Measurements from ENCODE around the gene EDEM1.

The EDEM1 gene

DNA sequence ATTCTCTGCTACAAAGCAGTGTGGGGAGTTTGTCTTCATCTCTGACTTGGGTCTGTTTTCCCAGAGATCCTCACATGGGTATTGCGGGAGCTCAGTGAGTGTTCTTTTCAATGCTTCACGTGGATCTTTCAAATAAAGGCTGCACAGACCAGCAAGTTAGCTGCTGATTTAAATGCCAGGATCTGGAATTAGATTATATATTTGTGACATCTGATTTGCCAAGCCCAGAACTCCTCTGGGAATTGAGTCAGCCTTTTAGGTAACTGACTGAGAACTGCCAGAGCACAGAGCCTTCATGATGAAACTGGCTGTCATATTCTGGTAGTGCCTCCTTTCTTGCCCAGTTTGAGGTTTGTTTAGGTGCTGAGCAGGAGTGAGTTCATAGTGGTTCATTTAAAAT is 14.7 kb downstream of the EDEM1 start:
- DNase-seq, result no peak

DNA sequence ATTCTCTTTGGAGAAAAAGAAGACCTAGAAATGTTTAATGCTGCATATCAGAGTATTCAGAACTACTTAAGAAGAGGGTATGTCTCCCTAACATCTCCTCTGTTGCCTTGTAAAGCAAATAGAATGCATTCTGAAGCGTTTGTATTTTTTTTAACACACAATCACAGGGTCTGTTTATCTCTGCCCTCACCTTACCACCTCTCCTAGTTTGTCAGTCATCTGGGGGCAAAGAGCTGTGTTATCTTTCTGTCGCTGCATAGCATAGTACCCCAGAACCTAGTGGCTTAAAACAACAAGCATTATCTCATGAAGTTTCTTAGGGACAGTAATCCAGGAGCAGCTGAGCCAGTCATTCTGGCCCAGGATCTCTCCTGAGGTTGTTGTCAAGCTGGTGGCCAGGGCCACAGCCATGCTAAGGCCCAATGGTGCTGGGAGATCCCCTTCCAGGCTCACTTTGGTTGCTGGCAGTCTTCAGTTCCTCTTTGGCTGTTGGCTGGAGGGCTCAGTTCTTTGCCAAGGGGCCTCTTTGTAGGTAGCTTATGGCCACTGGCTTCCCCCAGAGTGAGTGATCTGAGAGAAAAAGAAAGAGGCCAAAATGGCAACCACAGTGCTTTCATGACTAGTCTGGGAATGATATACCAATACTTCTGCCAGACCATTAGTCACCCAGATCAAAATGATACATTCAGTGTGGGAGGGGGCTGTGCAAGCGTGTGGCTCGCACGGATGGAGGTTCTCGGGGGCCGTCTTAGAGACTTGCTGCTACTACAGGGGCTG is 17.8 kb downstream of the EDEM1 start:
- peak; percentile 31 for DNase-seq

DNA sequence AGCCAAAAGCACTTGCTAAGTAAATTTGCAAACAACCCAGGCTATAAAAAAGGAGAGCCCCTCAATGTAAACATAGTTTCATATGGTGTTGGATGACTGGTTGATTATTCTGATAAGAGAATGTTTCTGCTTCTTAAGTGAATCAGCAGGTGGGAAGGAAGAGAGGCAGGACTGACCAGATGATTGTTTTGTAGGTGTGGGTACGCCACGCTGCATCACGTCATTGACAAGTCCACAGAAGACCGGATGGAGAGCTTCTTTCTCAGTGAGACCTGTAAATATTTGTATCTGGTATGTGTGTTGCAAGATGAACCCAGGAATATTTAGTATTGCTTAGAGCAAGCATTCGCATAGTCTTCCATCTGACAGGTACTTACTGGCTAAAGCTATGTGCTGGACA is 23.4 kb downstream of the EDEM1 start:
- DNase-seq, result no peak

DNA sequence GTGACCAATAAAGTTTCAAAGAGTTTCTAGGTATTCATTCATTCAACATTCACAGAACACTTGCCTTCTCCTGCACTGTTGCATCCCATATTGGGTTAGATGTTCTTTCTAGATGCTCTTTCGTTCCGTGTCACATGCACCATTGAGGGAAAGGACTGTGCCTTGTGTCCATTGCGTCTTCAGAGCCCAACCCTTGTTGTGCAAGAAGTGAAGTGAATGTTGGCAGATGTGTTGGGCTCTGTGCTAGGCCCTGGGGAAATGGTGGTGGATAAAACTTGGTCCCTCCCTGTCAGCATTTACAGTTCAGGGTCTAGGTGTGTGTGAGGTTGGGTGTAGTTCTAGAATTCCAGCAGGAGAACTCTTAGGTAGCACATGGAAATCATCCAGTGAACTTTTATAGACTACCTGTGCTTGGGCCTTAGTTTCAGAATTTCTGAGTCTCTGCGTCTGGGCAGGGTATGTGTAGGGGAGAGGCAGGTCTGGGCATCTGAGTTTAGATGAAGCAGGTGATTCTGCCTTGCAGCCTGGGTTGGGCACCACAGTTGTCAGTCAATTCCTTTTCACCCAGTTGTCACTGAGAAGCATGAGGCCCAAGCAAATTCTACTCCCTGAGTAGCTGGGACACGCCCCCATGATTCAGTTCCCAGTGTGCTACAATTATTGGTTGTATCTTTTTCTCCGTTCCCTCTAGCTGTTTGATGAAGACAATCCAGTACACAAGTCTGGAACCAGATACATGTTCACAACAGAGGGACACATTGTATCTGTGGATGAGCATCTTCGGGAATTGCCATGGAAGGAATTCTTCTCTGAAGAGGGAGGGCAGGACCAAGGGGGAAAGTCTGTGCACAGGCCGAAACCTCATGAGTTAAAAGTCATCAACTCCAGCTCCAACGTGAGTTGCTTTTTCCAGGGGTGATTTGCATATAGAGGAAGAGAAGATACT is 25.4 kb downstream of the EDEM1 start:
- DNase-seq, result no peak

DNA sequence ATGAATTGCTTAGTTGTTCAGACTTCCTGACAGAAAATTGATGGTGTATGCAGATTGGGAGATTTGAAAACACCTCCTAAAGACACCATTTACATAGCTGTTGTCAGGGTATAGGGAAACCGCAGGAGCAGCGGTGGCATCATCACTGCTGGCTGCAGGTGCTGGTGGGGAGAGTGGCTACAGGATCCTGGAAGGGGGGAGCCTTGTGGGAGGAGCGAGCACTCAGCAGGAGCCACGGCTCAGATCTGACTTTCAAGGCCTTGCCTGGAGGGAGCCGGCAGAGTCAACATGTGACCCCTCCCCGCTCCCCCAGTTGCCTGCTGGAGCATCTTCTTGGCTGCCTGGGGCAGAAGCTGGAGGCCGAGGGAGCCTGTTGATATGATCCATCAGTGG is 26.1 kb downstream of the EDEM1 start:
- DNase-seq, result no peak

DNA sequence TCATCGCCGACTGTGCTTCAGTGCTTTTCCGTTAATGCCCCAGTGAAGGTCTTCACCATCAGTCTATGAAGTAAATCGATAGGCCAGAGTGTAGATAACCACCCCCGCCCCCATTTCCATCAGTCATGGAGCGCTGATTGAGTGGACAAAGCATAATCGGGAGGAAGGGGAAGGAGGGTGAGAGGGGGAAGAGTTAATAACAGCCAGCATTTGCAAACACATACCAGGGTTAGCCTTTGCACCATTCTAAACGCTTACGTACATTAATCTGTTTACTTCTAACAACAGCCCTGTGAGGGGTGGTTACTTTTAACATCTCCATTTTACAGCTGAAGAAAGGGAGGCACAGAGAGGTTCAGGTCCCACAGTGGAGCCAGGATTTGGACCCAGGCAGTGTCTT is 26.8 kb downstream of the EDEM1 start:
- DNase-seq, result no peak

DNA sequence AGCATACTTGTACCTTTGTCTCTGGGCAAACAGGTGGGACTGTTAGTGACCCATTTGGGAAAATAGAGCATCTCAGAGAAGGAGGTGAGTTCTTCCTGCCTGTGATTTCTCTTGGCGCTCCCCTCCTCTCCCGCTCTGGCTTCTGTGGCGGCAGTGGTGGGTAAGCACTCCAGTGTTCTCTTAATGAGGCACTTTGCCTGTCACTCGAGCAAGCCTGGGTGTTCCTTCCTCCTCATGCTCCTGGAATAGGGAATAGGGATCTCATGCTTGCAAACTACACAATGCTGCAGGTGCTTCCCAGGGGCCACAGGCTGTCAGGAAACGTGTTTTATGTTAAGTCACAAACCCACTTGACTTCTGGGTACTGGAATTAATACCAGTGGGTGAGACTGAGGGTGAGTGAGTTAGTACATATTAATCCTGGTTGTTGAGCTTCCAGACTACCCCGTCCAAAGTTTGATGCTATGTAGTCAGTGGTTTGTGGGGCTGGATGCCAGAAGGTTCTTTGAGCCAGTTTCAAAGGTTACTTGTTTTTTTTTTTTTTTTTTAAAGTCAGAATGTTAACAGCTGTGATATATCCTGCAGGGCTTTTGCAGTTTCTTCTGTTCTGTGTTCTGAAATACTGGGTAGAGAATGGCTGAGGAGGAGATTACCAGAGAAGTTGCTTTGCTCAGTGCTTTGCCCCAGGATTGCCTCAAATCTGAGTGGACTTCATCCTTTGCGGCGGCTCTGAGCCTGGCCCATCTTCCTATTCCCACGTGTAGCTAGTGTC is 30.5 kb downstream of the EDEM1 start:
- no peak for DNase-seq

DNA sequence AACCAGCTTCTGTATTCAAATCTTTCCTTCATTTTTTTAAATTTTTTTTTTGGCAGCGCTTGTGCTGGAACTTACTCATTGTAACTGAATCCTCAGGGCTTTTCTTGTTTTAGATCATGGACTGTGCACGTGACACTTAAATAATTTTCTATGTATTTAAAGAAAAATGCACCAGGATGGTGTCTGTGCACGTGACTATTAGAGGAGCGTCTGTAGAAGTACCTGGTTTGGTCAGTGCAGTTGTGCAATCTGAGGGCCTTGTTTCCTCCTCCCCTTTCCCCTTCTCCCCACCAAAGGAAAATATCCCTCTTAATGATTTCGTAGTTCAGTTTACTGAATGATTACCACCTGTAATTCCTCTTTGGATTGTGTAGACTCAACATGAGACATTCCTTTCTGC is 31.3 kb downstream of the EDEM1 start:
- no peak for DNase-seq

DNA sequence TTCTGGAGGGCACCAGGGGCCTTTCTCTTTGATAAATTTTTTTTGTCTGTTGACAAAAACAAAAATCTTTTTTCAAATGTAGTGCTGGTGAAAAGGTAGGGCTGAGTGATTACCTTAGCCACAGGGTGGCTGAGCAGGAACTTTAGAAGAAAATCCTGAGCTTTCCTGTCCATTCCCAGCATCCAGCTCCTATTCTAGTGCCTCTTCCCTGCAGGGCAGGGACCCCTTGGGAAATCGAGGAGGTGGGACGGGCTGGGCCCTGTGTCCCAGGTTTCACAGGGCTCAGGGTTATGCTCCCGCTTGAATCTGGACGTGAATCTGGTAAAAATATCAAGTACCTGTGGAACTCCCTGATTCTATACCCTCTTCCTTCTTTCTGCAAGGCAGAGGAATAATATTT is 31.7 kb downstream of the EDEM1 start:
- DNase-seq, result no peak

DNA sequence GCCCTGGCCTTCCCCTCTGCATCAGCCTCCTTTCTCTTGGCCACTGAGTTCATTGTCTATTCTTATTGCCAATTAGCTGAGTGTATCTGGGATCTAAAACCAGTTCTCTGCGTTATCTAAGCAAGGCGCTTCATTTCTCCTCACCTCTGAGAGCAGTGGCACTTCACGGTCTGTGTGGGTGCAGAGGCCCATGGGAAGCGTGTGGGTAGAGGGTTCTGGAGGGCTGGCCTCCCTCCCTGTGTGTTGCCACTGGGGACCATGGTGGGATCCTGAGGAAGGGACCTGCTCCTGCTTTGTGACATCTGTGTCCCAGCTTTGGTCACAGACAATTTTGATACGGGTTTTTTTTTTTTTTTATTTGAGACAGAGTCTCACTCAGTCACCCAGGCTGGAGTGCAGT is 32.7 kb downstream of the EDEM1 start:
- DNase-seq, result no peak

DNA sequence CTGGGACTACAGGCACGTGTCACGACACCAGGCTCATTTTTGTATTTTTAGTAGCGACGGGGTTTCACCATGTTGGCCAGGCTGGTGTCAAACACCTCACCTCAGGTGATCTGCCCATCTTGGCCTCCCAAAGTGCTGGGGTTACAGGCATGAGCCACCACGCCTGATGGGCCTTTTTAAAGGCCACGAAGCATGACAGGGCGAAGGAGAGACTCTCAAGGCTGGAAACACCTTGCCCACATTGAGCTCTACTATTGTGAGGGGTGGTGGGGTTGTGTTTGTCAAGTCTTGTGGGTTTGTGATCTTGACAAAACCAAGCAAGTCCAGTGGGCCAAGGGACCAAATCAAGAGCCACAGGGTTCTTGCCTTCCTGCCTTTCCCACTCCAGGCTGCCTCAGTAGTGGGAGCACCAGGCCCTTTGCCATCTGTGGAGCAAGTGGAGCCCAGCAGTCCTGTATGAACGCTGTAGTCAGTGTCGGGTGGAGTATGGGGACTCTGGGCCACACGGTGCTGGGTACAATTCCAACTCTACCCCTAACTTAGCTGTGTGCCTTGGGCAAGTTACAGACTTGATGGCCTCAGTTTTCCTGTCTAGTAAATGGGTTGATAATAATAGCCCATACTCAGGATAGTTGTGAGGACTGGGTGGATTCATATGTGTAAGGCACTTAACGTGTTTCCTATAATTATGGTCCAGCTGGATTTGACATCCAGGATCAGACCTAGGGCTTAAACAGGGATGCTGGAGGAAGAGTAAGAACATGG is 33.3 kb downstream of the EDEM1 start:
- DNase-seq, result no peak

DNA sequence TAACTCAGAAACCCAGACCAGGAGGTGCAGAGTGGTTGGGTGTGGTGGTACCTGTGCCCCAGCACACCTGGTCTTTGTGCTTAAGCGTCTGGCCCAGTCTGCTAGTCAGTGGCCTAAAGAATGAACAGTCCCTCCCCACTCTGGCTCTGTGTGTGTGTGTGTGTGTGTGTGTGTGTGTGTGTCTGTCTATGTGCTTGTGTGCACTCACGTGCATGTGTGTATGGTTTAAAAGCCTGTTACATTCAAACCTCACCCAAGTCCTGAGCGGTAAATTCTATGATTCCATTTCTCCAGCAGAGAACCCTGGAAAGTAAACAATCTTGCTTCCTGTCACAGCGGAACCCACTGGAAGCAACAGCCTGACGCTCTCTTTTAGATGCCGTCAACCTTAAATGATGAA is 34.2 kb downstream of the EDEM1 start:
- DNase-seq, result no peak

DNA sequence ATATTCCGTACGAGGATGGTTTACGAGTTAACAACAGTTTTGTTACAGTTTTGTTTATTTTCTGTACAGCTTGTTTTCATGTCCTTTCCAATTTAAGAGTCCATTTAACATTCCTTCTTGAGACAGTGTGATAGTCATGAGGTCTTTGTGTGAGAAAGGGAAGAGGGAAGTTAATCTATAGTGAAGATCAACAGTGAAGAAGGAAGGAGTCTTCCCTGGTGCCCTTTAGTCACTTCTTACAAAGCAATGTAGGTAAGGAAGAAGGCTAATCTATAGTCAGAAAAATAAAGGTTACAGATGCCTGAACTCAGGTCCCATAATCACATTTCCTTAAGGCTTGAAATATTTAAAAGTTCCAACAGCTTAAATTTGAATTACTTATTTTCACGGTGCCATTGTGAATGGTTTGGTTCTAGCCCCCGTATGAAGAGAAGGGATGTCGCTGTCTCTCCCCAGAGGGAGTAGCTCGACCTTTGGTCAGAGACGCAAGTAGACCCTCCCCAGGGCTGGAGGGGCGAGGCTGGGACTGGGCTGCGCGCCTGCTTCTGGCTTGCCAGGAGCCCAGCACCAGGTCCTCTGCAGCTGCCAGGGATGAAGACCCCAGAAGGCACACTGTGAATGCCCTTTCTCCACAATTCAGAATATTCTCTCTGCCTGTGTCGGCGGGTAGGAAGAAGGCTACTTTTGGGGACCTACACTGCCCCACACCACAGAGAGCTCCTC is 34.9 kb downstream of the EDEM1 start:
- no peak for DNase-seq

DNA sequence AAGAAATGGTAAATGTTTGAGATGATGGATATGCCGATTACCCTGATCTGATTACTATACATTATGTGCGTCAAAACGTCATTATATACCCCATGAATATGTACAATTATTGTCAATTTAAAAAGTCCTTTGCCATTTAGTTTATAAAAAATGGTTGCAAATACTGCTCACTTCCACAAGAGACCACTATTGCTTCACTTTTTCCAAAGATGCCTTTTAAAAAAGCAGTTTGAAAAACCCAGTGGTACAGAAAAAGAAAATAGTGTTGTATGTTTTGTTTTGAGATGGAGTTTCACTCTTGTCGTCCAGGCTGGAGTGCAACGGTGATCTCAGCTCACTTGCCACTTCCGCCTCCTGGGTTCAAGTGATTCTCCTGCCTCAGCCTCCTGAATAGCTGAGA is 39.3 kb downstream of the EDEM1 start:
- DNase-seq, result no peak

DNA sequence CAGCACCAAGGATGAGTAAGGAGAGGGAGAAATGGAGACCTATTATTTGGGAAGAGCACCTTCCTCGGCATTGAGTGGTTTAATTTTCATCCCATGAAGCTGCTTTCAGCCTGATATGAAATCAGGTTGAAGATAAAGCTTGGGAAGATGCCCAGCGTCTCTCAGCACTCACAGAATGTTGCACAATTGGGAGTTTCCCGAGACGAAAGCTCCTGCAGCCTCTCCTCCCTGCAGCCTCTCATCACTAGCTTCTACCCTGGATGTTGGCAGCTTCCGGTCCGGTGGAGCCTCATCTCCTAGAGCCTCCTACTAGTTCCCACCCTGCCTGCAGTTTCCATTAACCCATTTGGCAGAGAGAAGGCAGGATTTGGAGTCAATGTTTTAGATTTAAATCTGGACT is 40.3 kb downstream of the EDEM1 start:
- no peak for DNase-seq

DNA sequence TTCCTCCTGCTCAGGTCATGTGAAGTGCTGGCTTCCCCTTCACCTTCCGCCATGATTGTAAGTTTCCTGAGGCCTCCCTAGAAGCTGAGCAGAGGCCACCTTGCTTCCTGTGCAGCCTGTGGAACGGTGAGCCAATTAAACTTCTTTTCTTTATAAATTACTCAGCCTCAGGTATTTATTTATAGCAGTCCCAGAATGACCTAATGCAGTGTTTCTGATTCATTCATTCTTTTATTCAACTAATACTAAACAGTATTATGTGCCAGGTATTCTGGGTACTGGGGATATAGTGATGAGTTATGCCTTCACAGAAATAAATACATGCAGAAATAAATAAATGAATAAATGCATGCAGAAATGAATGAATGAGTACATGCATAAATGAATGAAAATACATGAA is 41.9 kb downstream of the EDEM1 start:
- DNase-seq, result no peak

DNA sequence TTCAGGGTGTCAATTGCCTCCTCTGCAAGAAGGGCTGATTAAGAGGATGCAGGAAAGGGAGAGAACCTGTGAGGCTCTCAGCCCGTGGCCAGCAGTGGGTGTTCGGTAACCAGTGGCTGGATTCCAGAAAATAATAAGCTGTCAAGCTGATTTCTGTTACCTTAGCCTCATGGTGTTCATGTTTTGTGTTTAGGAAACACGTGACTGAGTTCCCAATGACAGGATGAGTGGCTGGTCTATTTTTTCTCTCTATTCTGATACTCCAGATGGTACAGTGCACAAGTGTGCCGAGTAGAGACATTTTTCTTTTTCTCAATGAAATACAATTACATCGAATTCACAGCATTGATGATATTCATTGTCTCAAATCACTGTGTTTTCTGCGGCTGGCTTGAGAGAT is 43.6 kb downstream of the EDEM1 start:
- DNase-seq, result no peak

DNA sequence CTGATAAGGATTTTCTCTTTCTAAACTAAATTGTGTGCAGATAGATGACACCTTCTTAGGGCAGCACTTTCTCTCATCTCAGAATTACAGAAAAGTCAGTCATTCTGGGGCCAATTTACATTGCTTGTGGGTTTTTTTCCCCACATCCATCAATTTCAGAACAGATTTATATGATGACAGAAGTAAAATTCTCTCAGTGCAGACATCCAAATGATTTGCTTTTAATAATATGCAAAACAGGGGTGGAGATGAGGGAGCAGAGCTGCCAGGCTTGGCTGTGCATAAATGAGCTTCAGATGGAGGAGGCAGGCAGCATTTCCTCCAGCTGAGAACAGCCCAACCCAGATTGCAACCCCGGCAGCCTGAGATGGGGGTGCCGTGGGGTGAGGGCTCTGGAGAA is 44.0 kb downstream of the EDEM1 start:
- no peak for DNase-seq

DNA sequence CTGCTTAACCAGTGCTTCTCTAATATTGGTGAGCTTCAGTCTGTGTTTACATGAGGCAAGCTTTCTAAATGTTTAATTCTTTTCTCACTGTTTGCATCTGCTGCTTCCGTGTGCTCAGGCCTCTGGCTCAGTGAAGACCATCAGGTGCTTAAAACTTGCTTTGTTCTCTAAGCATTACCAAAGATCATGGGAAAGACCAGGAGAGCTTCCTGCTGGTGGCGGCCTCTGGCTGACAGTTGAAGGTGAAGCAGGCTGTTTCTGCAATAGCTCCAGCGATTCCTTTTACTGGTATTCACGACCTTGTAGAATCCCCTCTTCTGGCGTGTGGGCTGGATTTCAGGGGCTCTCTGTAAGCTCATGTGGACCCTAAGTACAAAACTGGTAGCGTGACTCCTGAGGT is 45.1 kb downstream of the EDEM1 start:
- no peak for DNase-seq

DNA sequence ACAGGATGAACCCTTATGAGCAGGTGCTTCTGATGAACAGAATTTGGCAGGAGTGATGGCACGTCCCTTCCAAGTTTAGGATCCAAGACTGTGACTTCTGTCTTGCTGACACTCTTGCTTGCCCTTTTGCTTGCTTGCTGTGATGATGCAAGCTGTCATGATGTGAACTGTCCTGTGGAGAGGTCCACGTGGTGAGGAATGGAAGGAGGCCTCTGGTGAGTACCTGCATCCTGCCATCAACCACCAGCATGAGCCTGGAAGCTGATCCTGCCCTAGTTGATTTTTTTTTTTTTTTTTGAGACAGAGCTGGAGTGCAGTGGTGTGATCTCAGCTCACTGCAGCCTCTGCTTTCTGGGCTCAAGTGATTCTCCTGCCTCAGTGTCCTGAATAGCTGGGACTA is 45.5 kb downstream of the EDEM1 start:
- DNase-seq, result no peak

DNA sequence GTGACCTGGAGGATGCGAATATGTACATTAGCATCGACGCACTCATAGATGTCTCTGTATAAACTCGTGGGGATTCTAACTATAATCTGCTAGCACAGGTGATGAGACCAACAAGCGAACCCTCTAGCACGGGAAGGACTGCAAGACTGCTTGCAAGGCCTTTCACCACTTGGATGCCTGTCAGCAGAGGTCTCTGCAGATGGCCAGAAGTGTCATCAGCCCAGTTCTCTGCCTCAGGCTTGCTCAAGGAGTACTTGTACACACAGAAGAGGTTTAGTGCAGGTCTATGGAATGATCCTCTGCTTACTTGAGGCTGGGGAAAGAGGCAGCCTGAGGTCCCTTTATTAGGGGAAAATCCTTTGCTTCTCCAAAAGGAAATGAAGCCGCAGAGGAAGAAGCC is 48.1 kb downstream of the EDEM1 start:
- DNase-seq, result no peak

DNA sequence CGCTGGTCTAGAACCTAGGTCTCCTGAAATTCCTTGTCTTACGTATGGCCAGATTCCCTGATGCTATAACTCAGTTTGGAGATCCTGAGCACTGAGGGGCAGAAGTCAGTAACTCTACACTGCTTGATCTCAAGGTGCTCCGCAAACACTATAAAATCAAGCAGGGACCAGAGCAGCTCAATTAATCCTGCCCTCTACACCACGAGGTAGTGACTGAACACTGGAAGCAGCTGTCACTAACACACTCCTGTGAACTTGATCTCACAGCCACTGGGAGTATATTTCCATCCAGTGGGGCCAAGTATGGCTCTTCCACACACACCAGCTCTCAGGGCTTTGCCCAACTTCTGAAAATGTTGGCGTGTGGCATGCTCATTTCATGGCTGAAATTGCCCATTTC is 51.0 kb downstream of the EDEM1 start:
- DNase-seq, result no peak

Measured in CD4-positive, alpha-beta T cell treated with Interleukin-15 for 1 hour (primary cell).